IPS-11a (cell line): ENCODE results near the gene CD320.
A peak's percentile ranks its signal among the peaks of the same experiment; 100 is the strongest.
"Not testable (repeated sequence)": the region's sequence is repeated elsewhere in the genome, so short reads cannot be mapped to it uniquely, and the experiment has no call there.

ENCODE experiments used
- H3K4me3 ChIP-seq: one replicate; pipeline ENCODE4 v1.5.1; 2013; ENCODE audit warnings: low read depth, low read length, control low read depth

CD320 gene

DNA sequence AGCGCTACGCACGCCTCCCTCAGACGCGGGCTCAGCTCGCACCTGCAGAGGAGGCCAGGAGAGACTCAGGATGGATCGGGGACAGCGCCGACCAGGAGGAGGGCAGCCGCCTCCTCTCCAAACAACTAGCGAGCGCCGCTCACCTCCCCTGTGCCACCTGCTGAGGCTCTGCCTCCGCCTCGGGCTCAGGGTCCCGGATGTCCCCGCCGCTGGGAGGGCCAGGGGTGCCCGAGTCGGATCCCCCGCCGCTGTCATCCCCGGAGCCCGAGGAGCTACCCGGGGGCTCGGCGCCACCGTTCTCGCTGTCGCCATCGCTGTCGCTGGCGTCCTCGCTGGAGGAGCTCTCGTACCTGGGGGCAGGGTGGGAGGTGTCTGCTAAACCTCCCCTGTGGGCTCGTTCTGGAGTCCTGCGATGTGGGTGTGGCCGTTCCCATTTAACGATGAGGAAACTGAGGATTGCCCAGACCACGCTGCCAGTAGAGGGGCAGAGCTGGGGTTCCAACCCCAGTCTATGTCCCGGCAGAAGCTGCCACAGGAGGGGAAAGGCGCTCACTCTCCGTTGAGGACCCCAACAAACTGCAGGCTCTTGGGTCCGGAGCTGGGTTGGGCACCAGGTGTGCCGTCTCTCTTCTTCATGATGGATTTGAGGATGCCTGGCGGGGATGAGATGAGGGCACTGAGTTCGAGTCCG, 25.8 kb upstream of the CD320 start:
- H3K4me3 ChIP-seq: peak overlapping the region; percentile 18

DNA sequence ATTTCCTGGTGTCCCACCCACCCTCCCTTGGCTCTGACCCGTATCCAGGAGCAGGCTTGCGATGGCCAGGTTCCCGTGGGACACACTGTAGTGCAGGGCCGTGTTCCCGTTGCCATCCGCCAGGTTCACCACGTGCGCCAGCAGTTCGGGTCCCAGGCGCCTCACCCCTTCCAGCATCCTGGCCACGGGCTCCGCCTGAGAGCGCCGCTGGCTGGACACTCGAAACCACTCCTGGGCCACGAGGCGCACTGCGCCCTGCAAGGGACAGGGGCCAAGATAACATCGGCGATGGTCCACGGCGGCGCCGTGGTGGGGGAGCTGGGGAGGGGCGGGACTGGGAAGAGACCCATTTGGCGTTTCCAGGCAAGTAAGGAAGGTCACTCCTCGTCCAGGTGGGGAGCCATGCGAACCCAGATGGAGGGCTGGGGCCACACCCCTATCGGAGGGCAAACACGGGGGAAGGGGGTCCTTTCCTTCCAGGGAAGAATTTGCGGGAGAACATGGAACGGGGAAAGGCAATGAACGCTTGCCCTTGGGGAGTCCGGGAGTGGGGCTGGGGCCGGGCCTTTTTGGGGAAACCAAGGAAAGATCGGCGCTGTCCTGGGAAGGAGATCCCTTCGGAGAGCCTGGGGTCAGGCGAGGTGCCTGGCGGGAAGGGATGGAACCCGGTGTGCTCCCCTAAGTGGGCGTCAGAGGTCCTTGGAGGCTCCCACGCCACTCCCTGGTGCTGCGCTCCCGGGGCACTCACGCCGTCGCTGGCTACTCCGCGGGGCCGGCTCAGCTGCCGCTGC, 25.0 kb upstream of the CD320 start:
- peak overlapping the region; percentile 18 for H3K4me3 ChIP-seq

DNA sequence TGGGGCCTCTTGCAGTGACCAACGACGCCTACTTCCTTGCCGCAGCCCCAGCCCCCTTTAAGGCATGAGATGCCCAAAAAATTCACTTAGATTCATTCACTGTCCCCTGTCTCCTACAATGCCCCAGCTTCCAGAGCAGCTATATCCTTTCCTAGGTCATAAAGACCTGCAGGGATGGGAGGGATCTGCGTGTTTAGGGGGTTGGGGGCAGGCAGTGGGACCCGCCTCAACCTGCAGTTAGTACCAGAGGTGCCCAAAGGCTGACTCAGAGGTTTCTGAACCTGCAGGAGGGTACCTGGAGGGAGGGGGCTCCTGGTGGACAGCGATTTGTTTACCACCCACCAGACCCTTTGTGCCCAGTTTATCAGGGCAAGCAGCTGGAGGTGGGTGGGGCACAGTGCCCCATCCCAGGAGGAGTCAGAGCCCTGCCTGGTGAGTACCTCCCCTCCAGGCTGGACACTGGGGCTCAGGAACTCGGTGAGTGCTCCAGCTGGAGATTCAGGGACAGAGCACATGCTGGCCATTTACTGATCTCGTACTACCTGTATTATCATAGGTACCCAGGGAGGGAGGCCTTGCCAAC, 23.2 kb upstream of the CD320 start:
- H3K4me3 ChIP-seq: no peak overlapping the region

DNA sequence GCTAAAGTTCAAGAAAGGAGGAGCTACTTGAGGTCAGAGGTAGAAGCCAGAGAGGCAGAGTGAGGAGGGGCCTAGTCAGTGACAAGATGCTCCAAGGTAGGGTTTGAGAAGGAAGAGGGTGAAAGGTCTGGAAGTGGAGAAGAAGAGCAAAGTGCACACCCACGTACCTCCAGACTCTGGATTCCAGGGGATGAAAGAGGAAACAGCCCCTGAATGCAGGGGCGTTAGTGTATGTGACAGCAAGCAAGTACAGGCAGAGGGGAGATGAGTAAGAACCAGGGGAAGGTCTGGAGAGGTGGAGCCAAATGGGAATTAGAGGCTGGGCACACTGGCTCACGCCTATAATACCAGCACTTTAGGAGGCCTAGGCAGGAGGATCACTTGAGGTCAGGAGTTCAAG, 21.8 kb upstream of the CD320 start:
- H3K4me3 ChIP-seq: no peak overlapping the region

DNA sequence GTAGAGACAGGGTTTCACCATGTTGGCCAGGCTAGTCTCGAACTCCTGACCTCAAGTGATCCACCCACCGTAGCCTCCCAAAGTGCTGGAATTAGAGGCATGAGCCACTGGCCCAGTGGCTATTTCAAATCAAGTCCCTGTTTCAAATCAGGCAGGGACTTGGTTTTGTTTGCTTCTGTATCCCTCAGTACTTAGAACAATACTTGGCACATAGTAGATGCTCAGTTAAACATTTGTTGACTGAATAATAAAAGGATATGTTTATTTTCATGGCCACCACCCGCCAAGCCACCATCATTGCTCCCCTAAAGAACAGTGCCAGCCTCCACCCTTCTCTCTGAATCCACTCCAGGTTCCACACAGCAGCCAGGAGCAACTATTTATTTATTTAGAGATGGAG, 17.3 kb upstream of the CD320 start:
- H3K4me3 ChIP-seq: no peak overlapping the region

DNA sequence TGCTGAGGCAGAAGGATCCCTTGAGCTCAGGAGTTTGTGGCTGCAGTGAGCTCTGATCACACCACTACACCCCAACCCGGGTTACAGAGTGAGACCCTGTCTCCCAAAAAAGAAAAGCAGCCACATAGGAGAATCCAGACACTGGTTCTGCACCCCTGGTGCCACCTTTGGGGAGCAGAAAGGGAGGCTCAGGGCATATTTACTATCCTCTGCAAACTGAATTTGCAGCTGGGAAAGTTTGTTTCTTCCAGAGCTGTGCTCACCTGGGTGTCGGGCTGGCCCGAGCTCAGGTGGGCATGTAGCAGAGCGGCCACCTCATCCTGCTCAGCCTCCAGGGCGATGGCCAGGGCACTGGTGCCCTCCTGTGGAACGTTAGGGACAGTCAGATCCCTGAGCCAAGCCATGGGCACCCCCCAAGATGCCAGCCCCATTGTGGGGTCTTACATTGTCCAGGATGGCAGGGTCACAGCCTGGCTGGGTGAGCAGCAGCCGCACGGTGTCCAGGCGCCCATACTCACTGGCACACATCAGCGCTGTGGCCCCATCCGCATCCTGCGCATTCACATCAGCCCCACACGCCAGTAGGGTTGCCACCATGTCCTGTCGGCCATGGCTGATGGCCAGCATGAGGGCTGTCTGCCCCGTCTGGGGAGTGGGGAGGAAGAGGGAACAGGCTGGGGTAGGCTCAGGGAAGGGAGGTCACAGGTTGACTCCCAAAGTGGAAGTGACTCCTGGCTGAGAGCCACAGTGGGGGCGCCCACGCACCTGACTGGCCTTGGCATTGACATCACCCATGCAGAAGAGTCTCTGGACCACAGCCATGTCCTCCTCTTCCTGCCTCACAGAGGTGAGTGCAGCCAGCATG, 16.3 kb upstream of the CD320 start:
- no peak overlapping the region for H3K4me3 ChIP-seq

DNA sequence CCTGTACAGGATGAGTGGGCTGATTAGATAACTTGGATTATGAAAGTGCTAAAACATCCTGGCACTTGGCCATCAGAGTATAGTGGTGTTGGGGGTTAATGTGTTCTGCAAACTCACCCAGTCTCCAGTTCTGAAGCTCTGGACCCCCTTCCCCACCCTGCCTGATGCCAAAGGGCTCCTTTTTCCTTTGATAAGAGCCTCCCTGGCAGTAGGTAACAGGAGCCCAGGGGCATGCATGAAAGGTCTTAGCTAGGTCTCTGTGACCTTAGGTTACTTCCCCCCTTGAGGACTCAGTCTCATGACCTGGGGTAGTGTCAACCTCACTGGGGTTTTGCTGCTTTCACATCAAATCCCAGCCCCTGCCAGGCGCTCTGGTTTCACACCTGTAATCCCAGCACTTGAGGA, 15.6 kb upstream of the CD320 start:
- H3K4me3 ChIP-seq: no peak overlapping the region

DNA sequence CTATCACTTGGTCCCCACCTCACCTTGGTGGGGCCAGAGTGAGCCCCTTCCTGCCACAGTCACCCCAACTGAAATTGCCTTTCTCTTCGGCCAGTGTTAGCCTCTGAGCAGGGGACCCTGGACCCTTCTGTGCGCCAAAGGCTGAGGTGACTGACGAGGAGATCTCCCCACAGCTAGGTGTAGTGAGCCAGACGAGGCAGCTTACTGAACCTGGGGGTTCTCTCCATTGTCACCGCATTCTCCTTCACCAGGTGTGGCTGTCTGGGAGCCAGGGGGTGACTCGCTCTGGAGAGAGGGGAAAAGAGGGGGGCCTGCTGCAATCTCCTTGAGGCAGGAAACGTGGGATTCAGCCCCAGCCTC, 14.5 kb upstream of the CD320 start:
- peak overlapping the region; percentile 80 for H3K4me3 ChIP-seq

DNA sequence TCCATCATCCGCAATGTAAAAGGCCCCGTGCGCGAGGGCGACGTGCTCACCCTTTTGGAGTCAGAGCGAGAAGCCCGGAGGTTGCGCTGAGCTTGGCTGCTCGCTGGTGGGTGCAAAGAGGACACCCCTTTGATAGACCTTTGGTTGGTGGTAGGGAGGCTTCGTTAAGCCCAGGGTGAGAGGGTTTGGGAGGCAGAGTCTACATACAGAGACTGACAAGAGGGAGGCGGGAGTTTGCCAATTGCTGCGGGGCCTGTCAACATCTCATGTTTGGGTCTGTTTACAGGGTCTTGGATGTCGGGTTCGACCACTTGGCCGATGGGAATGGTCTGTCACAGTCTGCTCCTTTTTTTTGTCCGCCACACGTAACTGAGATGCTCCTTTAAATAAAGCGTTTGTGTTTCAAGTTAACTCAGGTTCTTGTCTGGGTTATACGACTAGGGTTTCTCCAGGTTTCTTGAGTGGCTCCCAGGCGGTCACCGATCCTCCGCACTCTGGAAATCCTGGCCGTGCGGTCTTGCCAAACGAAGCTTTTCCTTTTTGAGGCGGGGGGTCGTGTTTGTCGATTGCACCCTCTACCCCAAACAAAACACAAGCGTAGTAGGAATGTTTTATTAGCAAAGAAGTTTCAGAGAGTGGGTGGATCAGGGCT, 14.0 kb upstream of the CD320 start:
- peak overlapping the region; percentile 80 for H3K4me3 ChIP-seq

DNA sequence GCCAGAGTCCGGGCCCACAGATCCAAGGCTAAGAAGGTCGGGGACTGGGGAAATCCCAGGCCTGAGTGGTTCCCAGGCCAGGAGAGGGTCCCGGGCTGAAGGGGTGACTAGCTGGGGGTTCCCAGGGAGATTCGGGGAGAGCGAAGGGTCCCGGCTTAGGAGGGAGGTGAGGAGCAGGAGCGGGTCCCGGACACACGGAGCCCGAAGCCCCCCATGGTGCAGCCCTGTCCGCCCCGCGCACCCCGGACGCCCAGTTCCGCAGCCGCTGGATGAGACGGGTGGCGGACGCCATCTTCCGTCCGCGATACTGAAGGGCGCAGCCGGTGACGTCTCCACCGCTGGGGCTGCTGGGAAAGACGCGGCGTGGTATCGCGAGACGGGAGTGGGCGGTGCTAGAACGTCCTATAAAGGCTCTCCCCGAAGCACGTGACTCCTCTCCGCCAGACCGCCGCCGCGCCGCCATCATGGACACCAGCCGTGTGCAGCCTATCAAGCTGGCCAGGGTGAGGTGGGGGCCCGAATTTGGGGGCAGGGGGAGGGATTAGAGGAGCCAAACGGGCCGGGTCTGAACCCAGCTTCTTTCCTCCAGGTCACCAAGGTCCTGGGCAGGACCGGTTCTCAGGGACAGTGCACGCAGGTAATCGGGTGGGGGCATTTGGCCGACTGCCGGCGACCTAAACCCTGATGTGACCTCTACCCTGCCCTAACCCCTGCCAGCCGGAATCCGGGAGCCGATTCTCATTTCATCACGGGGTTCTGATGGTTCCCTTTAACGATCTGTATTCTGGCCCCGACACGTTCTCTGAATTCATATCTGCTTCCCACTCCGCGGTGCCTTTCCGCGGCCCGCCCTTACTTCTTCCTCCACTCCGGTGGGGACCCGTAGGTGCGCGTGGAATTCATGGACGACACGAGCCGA, 13.2 kb upstream of the CD320 start, which contains the start of the genes NDUFA7 and RPS28:
NDUFA7 (minus strand) TSS at position 309 of the 919 bp plus-strand sequence; CDS start at position 292, 17 bp downstream.
RPS28 (plus strand) TSS at position 430 of the 919 bp plus-strand sequence; CDS start at position 465, 35 bp downstream.
- H3K4me3 ChIP-seq: peak within 1 kb of the TSS; percentile 80

DNA sequence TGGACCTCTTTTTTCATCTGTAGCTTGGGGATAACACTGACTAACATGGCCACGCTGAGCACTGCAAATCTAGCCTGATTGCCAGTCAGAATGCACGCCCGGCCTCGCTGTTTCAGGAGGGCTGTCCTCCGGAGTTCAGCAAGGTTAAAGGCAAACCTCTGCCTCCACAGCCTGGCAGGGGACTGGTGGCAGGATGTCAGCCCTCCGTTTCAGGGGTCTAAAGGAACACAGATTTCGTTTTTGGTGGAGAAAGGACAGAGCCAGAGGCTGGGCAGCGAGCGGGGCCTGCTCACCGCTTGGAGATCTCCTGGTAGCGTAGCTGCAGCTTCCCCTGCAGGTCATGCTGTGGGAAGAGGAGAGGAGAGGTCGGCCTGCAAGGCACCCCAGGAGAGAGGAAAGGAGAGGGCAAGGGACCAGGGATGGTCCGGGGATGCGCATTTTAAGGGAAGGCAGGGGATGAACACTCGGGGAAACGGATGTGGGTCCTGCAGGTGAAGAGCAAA, 12.5 kb upstream of the CD320 start:
- H3K4me3 ChIP-seq: peak overlapping the region; percentile 80

DNA sequence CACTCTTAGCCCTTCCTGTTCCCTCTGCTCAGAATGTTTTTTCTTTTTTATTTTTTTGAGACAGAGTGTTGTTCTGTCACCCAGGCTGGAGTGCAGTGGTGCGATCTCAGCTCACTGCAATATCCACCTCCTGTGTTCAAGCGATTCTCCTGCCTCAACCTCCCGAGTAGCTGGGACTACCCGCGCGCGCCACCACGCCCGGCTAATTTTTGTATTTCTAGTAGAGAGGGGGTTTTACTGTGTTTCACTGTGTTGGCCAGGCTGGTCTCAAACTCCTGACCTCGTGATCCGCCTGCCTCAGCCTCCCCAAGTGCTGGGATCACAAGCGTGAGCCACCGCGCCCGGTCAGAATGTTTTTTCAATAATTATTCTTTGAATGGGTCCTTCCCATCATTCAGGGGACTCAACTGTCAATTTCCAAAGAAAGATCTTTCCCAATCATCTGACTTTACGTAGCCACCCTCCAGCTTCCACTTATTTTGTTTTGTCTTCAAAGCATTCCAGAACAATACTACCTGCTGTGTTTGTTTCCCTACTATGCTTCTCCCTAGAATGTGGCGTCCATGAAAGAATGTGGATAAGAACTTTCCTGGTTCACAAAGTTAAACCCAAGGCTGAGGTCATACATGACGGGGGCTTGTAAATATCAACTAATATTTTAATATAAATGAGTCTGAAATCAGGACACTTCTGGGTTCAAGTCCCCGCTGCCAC, 11.8 kb upstream of the CD320 start:
- H3K4me3 ChIP-seq: peak overlapping the region; percentile 80

DNA sequence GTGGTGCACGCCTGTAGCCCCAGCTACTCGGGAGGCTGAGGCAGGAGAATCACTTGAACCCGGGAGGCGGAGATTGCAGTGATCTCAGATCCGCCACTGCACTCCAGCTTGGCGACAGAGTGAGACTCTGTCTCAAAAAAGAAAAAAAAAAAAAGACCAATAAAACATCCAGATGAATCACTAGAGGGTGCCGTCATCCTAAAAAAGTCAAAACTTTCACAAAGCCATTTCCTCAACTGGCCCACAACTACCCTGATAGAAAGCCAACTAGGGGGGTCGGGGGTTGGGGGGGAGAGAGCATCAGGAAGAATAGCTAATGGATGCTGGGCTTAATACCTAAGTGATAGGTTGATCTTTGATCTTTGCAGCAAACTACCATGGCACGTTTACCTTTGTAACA, 10.7 kb upstream of the CD320 start:
- H3K4me3 ChIP-seq: not testable (repeated sequence)

DNA sequence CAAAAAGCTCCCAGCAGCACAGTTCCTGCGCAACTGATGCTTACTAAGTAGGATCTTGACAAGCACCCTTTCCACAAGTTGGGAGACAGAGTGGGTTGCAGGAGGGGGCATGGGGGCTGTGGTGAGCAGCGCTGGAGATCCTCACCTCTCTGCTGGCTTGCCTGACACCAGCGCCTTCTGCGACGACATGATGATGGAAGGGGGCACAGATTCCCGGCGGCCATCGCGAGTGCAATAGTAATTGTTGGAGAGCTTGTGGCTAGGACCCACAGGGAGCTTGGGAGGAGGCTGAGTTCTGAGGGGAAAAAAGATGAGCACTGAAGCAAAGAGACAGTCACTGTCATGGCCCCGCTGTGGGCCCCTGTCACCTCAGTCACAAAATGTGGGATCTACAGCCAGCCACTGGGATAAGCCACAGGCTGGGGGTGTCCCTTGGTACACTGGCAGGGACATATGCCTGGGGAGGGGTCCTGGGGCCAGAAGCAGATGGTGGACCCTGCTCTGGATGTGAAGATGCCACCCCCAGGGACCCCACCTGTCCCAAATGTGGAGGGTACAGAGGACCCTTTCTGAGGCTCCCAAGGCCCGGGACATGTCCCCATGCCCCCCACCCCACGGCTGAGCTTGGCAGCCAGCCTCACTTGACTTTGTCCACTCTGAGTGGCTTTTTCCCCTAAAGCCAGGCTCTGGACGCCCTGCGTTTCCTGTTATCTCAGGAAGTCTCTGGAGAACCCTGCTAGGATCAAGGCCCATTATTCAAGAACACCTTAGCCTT, 8.4 kb upstream of the CD320 start:
- H3K4me3 ChIP-seq: no peak overlapping the region

DNA sequence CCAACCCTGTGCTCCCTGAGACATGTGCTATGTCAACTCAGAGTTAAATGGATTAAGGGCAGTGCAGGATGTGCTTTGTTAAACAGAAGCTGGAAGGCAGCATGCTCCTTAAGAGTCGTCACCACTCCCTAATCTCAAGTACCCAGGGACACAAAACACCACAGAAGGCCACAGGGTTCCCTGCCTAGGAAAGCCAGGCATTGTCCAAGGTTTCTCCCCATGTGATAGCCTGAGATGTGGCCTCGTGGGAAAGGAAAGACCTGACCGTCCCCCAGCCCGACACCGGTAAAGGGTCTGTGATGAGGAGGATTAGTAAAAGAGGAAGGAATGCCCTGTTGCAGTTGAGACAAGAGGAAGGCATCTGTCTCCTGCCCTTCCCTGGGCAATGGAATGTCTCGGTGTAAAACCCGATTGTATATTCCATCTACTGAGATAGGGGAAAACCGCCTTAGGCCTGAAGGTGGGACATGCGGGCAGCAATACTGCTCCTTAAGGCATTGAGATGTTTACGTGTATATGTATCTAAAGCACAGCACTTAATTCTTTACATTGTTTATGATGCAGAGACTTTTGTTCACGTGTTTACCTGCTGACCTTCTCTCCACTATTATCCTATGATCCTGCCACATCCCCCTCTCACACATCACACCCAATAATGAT, 7.0 kb upstream of the CD320 start:
- H3K4me3 ChIP-seq: not testable (repeated sequence)

DNA sequence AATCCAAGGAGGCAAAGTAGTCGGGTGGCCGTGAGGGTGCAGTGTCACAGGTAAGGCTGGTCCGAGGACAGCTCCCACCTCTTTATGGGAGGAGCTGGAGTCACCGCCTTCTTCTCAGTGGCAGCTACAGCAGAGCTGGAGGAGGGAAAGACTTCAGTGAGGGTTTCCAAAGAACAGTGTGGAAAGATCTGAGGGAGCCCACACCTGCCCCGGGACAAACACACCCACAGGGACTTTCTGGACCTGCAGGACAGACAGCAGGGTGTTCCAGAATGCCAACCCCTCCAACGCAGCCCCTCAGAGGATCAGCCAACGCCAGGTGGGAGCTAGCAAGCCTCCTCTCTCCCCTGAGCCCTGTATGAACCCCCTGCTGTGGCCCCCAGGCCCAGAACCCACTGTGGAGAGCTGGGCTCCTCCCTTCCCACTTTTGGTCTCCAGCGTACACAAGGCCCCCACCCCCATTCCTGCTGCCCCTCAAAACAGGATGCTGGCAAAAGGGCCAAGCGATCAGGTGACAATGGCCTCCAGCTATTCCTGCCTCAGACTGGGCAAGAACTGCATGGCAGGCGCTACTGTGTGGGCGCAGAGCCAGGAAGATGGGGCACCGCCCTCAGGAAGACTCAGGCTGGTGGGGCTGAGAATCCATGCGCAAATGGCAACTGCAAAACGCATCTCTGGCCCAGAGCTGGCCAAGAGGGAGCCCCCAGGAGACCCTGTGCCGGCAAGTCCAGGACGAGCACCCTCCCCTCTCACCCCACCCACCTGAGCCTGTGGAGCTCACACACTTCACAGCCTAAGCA, 3.5 kb upstream of the CD320 start:
- H3K4me3 ChIP-seq: no peak overlapping the region
